Loucy (cell line): ENCODE results near the gene DNAI4.

Experiments
- CTCF ChIP-seq: fragments of 200-600 bp; sonication (generic); conservative IDR thresholded peaks from 2 replicates; pipeline ENCODE4 v1.5.1; 2014; ENCODE audit warnings: mild to moderate bottlenecking, antibody characterized with exemption, low read length
- EZH2phosphoT487 ChIP-seq: fragments of 200-600 bp; IDR thresholded peaks from 2 replicates; pipeline ENCODE4 v1.6.1; 2018; ENCODE audit warnings: antibody characterized with exemption, mild to moderate bottlenecking, moderate library complexity, borderline replicate concordance

GRCh38 chr1:66945316-66945715 lies 20.7 kb upstream of the DNAI4 start:
- TF ChIP-seq CTCF (no peak), EZH2phosphoT487 (no peak)
